Activated naive CD8-positive, alpha-beta T cell treated with anti-CD3 and anti-CD28 coated beads, Interleukin-2, amount 50 U/mL, for 16 hours (primary cell): ENCODE measurements around the gene TSKS.

ENCODE experiments used
- DNase-seq: peaks from one replicate; pipeline ENCODE4 v3.0.0-alpha.2; 2020; ENCODE audit warnings: low read depth, low spot score

Gene TSKS, protein sequence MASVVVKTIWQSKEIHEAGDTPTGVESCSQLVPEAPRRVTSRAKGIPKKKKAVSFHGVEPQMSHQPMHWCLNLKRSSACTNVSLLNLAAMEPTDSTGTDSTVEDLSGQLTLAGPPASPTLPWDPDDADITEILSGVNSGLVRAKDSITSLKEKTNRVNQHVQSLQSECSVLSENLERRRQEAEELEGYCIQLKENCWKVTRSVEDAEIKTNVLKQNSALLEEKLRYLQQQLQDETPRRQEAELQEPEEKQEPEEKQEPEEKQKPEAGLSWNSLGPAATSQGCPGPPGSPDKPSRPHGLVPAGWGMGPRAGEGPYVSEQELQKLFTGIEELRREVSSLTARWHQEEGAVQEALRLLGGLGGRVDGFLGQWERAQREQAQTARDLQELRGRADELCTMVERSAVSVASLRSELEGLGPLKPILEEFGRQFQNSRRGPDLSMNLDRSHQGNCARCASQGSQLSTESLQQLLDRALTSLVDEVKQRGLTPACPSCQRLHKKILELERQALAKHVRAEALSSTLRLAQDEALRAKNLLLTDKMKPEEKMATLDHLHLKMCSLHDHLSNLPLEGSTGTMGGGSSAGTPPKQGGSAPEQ

GRCh38 chr19:49763230-49763629, at the start of gene TSKS:
Gene TSKS, minus strand, starts transcription at chr19:49763306. Its CDS starts 59 bp downstream, at chr19:49763247.
- DNase-seq = no peak

GRCh38 chr19:49812452-49812996, 49.4 kb upstream of the TSKS start:
- no peak for DNase-seq

- DNase-seq = no peak
Measured at GRCh38 chr19:49811328-49811727, 48.2 kb upstream of the TSKS start.

DNA sequence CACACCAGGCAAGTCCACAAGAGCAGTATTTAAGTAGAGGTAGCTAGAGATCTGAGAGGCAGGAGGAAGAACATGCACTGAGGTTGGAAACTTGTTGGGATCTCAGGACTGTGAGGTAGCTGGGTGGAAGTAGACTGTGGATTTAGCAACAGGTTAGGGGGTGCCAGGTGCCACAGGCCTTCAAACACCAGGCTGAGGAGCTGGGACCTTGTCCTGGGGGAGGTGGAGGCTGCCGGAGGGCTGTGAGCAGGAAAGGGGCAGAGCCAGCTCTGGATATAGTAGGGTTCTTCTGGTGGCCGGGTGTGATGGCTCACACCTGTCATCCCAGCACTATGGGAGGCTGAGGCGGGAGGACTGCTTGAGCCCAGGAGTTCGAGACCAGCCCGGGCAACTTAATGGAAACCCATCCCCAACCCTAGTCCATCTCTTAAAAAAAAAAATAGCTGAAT, 46.9 kb upstream of the TSKS start:
- DNase-seq = no peak

DNA sequence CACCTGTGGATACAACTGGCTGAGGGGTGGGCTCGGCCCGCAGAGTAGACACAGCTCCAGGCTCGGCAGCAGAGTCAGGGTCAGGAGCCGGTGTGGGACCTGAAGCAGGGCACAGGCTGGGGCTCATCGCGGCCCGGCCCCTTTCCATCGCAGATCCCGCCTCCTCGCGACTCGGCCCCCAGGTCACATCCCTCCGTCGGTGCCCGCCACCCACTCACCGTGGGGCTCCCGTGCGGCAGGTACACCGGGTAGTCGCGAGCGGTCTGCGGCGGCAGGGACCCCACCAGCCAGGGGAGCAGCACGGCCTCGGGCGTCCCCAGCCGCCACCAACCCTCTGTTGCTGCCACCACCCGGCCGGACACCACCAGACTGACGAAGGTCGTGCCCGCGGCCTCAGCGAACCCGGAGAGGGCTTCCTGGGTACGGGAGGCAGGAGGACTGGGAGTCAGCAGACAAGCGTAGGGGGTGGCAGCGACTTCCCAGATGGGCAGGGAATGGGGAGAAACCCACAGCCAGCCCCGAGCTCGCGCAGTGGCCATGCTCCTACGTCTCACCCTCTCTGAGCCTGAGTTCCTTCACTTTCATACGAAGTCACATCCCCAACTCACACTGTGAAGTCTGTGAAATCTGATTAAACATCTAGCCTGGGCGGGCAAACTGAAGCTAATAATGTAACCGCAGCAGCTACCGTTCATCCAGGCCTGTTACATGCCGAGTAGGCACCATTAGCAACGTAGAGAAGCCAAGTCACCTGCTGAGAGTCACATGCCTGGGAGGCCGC, 46.2 kb upstream of the TSKS start:
- no peak for DNase-seq

DNA sequence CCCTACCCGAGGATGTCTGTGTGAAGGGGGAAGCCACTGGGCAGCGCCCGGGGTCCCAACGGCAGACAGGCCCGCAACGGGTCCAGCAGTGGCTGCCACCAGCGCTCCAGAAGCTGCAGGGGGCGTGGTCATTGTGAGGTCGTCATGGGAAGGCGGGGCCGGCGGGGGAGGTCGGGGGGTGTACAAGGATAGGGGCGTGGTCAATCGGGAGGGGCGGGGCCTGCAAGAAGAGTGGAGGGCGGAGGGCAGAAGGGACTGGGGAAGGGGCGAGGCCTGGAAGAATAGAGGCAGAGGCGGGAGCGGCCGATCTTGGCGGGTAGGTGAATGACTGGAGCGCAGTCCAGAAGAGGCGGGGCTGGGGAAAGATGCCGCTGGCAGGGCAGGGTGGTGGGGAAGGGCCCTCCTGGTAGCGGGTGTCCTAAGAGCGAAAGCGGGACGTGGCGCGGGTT, 45.6 kb upstream of the TSKS start:
- DNase-seq = peak; percentile 68

DNA sequence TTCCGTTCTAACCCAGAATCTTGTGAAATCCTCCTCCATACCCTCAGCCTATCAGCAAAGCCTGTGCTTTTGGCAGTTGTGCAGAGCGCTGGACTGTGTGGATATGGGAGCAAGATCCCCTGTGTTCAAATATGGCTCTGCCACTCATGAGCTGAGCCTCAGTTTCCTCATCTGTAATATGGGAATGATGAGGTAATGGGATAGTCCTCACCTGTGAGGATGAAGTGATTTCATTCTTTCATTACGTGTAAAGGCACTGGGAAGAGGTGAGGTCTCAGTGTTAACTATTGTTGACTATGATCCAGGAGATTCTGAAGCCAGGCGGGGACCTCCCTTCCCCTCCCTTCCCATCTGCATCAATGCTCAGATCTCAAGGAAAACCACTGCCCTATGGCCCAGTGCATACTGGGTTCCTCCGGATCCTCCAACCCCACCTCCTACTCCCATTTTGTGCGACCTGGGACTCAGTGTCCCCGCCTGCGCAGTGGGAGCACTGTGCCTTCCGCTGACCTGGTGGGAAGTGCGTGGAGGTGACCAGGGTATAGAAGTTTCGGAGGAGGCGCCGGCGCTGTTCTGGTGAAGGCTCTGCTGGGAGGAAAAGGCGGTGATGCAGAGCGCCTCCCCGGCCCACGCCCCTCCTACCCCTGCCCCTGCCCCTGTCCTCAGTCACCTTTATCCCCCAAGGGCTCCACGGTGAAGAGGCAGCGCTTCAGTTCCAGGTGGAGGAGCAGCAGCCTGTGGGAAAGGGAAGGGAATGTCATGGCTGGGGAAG, 45.0 kb upstream of the TSKS start:
- no peak for DNase-seq

GRCh38 chr19:49807058-49807903, 44.2 kb upstream of the TSKS start:
- no peak for DNase-seq

DNA sequence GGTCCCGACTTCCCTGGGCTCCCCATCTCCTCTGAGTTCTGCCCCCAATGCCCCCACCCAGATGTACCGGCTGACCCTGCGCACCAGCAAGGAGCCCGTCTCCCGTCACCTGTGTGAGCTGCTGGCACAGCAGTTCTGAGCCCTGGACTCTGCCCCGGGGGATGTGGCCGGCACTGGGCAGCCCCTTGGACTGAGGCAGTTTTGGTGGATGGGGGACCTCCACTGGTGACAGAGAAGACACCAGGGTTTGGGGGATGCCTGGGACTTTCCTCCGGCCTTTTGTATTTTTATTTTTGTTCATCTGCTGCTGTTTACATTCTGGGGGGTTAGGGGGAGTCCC, 43.5 kb upstream of the TSKS start:
- no peak for DNase-seq

DNA sequence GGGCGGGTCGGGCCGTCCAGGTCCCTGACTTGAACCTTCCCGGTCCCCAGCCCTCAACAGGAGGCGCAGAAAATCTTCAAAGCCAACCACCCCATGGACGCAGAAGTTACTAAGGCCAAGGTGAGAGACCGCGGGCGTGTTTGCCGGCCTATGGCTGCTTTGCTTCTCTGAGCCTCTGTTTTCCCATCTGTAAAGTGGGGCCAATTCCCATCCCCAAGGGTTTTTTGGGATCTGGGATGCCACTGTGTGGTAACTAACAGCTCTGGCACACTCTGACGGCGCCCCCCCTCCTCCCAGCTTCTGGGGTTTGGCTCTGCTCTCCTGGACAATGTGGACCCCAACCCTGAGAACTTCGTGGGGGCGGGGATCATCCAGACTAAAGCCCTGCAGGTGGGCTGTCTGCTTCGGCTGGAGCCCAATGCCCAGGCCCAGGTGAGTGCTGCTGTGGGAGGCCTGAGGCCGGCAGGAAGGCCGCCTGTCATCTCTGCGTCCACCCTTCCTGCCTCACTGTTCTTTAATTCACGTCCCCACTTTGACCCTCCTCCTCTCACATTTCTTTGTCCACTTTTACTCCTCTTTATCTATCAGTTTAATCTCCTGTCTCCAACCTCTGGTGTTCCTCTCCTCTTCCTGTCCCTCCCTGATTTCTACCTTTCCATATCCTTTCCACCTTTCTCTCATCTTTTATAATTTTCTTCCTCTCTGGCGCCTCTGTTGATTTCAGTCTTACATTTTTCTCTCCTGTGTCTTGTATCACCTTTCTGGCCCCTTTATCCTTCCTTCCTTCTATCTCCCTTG, 42.9 kb upstream of the TSKS start:
- DNase-seq = no peak

GRCh38 chr19:49803529-49803856, 40.4 kb upstream of the TSKS start:
- DNase-seq = no peak

- DNase-seq = no peak
Measured at GRCh38 chr19:49802836-49803528, 39.9 kb upstream of the TSKS start.

- no peak for DNase-seq
Measured at GRCh38 chr19:49801966-49802661, 39.0 kb upstream of the TSKS start.

GRCh38 chr19:49801401-49801888, 38.3 kb upstream of the TSKS start:
- no peak for DNase-seq

DNA sequence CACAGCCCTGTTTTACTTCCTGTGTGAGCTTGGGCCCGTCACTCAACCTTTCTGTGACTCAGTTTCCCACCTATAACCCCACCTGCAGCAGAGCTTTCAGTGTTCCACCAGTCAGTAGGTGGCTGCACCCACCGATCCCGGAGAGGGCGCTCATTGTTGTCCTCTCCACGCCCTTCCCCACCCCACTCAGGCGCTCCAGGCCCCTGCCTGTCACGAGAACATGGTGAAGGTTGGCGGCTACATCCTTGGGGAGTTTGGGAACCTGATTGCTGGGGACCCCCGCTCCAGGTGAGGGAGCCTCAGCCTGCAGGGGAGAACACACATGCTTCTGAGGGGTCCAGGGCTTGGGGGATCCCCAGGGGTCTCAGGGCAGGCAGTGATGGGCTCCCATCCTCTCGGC, 37.7 kb upstream of the TSKS start:
- no peak for DNase-seq

DNA sequence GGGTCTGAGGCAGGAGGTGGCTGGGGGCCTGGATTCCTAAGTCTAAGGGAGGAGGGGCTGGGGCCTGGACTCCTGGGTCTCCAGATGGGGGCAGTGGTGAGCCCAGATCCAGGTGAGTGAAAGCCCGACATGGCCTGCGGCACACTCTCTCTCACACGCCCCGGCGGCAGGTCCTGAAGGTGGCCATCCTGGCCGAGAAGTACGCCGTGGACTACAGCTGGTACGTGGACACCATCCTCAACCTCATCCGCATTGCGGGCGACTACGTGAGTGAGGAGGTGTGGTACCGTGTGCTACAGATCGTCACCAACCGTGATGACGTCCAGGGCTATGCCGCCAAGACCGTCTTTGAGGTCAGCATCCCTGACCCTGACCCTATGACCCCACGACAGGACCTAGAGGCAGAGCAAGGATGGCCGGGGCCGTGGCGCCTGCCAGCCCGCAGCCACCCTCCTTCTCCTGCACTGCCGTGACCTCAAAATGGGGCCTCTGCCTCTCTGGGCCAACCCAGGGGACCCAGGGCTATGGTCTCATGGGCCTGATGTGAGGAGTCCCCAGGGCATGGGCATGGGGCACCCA, 36.8 kb upstream of the TSKS start:
- no peak for DNase-seq

DNA sequence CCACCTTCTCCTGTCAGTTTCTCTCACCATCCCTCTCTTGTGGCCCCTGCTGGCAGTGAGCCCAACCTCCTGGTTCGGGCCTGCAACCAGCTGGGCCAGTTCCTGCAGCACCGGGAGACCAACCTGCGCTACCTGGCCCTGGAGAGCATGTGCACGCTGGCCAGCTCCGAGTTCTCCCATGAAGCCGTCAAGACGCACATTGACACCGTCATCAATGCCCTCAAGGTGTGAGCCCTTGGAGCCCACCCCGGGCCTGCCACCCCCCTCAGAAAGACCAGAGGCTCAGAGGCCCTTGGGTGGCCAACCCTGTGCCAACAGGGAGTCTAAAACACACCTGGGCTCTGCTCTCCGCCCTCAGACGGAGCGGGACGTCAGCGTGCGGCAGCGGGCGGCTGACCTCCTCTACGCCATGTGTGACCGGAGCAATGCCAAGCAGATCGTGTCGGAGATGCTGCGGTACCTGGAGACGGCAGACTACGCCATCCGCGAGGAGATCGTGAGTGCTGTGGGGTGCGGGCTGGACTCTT, 36.2 kb upstream of the TSKS start:
- no peak for DNase-seq

DNA sequence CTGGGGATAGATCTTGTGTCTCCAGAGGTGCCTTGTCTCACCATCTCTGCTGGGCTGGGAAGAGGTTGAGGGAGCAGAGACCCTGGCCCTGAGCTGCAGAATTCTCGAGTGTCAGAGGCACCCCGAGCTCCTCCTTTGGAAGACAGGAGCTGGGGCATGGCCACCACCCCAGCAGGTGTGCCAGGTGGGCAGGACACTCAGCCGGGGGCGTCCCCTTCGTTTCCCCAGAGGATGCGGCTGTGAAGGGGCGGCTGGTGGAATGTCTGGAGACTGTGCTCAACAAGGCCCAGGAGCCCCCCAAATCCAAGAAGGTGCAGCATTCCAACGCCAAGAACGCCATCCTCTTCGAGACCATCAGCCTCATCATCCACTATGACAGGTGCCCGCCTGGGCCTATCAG, 35.5 kb upstream of the TSKS start:
- no peak for DNase-seq
